D341Med (cell line): ENCODE measurements around the gene PANK1.
A peak's percentile ranks its signal among the peaks of the same experiment; 100 is the strongest.
"Not testable (repeated sequence)": the region's sequence is repeated elsewhere in the genome, so short reads cannot be mapped to it uniquely, and the experiment has no call there.

Experiments used
- DNase-seq: peaks from one replicate; pipeline ENCODE4 v3.0.0; 2012; ENCODE audit warnings: low spot score

Gene PANK1

DNA sequence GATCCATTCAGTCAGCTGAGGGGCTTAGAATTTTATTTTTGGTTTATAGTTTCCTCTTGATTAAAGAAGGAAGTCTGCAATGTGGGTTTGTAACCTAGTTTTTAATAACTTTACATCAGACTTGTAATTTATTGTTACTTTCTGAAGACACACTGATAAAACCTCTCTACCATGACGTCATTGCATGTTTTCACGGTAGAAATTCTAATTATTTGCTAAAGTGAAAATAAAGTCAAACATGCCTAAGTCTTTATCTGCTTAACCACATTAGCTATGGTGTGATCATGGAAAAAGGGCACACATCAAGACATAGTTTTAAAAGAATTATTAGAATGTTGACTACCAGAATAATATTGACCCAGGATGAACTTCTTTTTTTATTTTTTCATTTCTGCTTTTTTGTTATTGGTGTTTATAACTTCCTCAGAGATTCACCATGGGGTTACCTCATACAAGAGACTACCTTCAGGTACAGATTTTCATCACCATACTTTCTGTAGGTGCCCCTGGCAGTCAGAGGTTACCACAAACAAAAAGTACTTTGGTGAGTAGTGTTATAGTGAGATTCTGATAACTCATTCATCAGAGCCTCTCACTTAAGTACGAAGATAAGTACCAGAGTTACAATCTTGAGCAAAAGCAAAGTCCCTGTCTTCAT, 7.0 kb upstream of the PANK1 start:
- no peak for DNase-seq

DNA sequence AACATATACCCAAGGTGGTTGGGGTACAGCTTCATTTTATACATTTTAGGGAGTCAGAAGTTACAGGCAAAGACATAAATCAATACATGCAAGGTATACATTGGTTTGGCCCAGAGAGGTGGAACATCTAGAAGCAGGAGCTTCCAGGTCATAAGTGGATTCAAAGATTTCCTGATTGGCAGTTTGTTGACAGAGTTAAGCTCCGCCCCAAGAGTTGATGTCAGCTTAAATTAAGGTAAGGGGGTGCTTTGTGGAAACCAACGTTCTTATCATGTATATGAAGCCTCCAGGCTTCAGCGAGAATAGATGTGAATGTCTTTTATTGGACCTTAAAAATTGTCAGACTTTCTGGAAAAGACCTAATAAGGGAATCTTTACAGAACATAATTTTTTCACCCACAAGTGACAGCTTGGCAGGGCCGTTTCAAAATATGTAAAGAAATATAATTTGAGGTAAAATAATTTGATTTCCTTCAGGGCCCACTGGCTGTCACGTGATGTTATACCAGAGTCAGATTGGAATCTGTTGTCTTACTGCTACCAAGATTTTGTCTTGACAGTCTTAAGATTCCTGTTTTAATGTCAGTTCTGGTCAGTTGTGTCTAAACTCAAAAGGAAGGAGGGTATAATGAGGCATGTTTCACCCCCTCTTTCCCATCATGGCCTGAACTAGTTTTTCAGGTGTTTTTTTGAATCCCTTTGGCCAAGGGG, 6.3 kb upstream of the PANK1 start:
- no peak for DNase-seq

DNA sequence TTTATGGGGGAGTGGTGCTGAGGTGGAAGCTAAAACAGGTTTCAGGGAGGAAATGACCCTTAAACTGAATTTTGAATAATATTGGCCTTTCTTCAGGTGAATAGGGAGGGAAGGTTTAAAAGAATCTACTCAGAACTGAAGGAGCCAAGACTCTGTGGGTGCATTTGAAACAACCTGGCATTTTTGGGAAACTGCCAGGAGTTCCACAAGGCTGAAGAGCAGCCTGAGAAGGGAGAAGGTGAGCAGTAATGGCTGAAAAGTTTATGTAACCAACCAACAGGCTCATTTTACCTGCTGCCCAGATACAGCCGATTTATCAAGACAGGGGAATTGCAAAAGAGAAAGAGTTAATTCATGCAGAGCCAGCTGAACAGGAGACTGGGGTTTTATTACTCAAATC, 4.0 kb upstream of the PANK1 start:
- DNase-seq = no peak

DNA sequence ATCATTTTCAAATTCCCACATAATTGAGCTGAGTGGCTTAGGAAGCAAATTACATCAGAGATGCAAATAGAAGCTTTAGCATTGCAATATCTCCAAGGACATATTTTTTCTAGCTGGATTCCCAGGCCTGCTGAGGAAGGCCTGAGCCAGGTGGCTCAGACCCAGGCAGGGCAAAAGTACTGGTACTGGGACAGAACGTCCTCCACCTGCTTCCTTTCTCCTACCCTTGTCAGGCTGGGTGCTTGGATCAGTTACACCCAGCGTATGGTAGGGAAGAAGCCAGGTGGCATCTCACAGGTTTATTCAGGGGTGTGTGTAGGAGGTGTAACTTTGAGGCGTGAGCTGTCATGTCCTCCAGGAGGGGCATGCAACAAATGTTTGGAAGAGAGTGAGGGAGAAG, 3.0 kb upstream of the PANK1 start:
- DNase-seq = no peak

DNA sequence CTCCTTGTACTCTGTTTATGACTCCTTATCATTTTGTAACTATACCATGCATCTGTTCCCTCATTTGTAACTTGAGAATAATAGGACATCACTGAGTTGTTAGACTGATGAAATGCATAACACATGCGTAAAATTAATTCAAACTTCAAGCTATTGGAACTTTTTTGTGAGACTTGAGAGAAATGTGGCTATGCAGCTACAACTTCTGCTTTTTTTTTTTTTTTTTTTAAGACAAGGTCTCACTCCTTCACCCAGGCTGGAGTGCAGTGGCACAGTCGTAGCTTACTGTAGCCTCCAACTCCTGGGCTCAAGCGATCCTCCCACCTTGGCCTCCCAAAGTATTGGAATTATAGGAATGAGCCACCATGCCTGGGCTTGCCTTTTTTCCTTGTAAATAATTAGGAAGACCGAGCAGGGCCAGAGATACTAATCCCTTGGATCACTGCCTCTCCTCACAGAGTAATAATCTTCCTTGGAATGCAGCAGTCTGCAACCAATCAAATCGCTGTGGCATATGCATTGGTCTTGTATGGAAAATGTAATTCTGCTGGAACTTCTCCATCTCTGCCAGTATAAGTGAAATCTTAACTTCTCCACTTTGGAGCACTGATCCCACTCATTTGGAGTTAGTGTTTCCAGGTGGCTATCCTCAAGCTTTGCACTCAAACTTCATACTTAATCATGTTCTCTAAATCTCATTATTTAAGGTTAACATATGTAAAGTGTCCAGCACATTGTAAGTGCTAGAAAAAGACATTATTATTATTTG, 2.0 kb upstream of the PANK1 start:
- peak; percentile 17 for DNase-seq

DNA sequence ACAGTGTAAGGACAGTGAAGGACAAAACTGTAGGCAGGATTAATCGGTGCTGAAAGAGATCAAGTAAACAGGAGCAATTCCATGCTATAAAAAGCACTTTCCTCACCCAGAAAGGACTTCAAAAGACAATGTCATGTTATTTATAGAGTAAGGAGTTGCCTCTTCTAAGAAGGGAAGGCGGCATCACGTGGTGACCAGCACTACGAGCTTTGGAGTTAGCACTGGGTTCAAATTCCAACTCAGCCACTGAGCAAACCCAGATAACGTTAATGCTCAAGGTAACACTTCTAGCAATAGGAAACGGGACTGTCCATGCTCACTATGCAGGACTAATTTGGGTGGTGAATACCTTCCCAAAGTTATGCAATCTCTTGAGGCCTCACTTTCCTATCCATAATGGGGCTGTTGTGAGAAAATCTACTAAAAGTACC, 715 bp upstream of the PANK1 start:
- DNase-seq = no peak

DNA sequence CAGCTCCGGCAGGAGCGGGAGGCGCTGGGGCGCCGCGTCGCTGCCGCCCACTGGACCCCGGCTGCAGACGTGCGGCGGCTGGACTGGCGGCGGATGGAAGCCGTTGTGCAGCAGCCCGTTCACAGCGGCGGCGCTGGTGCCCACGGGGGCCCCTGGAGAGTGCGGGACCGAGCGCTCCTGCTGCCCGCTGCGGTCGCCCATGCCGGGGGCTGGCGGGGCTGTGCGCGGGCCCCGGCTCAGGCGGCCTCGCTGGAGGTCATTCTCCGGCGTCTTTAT, 413 bp downstream of the PANK1 start:
- DNase-seq = no peak

DNA sequence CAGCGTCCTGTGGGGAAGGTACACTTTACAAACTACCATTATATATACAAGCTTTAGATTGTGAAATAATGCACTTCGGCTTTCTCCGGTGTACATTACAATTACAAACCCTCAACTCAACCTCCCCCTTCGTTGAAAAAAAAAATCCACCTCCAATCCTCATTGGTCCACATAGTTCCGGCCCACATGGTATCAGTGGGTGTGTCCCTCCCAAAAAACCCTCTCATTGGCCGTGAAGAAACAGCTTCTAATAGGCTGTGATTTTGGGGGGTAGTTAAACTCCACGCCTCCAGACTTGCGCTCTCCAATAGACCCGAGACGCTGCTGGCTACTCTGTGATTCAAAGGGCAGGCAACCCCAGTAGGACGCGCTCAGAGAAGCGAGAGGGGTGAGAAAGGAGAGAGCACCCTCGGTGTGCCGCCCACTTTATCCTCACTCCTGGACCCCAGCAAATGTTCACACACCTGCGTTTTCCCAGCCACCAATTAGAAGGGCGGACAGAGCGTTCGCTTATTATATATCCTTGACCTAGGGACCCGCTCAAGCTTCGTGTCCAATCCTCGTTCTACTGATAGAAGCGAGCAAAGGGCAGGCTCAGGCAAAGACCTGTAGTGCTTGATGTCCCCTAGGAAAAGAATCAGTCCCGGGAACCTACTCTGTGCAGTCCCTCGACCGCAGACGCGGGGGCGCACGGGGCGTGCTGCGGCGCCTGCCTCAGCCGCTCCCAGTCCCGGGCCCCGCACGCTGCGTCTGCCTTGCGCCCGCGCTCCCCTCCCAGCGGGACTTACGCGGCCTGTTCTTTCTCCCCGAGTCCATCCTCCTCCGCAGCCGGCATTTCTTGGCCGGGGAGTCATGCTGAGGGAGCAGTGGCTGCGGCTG, 991 bp downstream of the PANK1 start:
- peak; percentile 77 for DNase-seq

DNA sequence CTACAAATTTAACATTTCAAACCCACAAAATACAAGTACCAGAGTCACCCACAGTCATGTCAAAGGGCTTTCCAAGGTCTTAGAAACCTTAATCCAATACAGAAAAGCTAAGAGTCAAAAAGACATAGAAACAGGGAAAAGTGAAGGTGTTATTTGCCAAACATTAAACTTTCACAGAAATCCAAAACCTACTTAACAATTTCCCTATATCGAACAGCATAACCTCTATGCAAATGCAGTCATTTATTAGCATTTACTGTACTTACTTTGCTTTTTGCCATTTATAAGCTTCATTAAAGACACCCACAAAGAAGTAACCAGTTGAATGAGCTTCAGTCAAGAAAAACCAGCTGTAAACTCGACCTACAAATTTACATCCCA, 1.6 kb downstream of the PANK1 start:
- no peak for DNase-seq

DNA sequence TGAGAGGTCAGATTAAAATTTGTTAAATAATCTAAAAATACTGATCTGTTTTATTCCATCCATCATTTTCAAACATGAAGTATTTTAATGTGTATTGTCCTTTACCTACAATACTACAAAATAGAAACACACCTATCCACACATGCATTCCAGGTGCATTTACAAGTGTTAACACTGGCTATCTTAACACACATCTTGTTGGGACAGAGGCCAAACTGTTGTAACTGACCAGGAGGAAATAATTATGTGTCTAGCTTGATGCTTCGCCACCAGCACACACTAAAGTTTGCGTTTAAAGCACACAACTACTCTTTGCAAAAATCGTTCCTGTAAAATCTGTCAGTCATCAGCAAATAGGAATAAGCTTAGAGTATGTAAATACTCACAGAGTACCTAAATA, 2.8 kb downstream of the PANK1 start:
- DNase-seq = no peak

DNA sequence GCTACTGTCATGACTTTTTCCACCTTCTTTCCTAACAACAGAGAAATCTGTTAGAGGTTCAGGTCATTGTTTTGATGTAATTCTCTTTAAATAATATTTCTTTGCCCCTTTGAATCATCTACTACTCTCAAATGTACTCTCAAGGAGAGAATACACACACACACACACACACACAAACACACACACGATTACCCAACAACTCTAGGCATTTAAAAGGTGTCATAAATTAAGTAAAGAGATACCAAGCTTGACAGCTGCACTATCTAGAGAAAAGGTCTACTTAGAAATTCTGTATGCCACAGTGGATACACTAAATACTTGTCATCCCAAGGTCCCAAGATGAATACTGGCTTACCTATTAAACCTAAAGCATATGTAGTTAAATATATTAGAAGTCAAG, 4.8 kb downstream of the PANK1 start:
- no peak for DNase-seq

DNA sequence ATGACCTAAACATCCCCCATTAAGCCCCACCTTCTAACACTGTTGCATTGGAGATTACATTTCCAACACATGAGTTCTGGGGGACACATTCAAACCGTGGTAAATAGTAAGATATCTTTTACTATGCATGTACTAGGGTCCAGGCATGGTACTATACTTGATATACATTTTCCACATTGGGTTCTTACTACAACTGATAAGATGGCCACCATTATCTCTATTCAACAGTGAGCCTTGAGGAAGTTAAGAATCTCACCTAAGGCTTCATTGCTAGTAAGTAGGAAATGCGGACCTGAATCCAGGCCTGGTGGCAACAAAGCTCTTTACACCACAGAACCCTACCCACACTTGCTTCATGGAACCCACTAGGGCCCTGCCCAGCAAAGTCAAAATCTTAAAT, 5.7 kb downstream of the PANK1 start:
- DNase-seq = no peak

DNA sequence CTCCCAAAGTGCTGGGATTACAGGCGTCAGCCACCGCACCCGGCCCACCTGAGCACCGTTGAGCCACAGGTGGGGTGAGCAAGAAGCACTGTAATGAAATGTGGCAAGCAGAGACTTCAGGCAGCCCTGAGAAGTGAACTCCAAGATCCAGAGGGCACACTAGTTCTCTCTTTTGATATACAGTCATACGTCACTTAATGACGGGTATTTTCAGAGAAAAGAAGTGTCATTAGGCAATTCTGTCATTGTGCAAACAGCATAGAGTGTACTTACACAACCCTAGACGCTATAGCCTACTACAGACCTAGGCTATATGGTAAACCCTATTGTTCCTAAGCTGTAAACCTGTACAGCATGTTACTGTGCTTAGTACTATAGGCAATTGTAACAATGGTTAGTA, 7.9 kb downstream of the PANK1 start:
- no peak for DNase-seq

DNA sequence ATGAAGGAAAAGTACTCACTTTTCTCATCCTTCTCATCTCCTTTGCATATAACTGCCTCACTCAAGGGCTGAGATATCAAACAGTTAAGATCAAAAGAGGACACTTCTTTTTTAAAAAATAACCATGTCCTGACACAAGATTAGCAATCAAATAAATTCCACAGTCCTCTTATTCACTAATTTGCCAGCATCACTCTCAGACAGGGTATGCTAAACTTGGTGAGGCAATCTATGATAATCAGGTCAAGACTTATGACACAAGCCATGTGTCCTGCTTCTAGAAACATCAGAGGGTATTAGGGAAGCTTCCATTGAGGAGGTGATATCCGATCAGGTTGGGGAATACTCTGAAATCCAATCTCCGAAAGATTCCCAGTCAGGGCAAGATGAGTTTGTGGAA, 10.4 kb downstream of the PANK1 start:
- DNase-seq = no peak

DNA sequence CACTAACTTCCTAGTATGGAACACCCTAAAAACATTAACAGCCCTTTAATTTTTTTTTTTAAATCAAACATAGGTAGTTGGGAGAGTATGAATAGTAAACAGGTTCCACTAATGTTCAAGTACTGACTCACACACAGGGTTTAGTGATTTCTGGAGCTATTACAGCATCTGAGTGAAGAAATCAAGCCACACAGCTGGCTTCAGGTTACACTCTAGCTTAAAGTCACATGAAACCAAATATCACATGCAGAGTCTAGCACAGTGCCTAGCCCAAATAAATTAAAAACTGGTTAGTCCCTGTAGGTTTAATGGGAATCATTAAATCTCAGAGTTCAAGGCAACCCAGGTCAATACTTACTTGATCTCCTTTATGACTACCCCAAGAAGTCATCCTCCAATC, 11.6 kb downstream of the PANK1 start:
- DNase-seq = no peak

DNA sequence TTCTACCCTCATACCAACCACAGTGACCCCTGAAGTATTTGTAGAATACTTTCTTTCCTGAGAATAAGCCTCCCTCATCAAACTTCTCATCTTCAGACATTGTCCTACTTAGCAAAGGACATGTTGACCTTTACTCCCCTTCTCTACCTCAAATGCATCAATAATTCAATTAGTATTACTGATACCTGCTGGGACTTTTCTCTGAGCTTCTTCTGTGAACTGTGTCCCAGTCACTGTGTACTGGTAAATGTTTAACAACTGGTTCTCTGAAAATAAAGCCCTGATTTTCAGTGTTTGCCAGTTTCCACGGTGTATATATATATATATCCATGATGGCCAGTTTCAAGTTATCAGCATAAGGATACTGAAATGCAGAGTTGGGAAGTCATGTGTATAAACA, 12.2 kb downstream of the PANK1 start:
- DNase-seq = no peak

DNA sequence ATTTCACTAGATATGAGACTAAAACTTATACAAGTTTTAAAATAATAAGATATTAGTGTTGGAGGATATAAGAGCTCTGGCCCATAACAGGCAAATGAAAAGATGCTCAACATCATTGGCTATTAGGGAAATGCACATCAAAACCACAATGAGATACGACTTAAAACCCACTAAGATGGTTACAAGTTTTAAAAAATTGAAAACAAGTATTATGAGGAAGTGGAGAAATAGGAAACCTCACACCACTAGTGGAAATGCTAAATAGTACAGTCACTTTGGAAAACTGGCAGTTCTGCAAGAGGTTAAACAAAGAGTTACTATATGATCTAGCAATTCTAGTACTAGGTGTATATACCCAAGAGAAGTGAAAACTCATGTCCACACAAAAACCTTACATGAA, 17.2 kb downstream of the PANK1 start:
- DNase-seq = no peak

DNA sequence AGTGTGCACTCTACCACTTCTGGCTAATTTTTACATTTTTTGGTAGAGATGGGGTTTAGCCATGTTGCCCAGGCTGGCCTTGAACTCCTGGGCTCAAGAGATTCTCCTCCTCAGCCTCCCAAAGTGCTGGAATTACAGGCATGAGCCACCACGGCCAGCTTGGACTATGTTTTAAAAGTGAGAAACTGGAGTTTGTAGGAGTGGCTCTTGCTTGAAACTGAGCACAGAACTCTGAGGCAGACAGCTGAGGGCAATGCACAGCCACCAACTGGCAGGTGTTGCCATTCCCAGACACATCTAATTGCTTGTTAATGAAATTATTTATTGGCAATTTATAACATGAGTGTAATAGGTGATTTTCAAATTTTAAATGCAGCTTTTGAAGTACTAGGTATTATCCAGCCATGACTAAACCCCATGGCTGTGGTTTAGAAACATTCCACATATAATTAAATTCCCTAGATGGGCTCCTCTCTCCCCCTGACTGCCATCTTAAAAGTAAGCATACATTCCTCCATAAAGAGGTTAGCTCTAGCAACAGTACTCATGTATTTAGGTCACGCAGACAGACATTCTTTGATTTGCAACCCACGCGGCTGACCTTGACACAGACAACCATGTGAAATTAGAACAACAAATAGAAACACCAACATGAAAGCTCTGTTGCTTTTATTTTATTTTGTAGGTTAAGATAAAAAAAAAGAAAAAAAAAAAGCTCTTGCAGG, 19.8 kb downstream of the PANK1 start:
- no peak for DNase-seq

DNA sequence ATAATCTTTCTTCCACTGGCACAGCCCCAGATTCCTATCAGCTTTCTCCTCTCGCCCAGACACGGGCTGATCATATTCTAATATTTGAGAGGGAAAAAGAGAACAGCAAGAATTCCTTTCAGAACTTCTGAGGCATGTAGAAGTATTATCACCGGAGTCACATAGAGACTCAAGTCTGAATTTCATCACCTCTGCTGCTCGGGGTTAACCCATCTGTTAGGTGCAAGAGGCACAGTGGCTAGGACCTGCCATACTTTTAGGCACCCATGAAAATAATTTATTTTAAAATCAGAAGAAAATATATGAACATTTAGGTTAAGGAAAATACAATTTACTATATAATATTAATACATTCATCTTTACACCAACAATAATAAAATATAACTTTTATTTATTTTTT, 21.0 kb downstream of the PANK1 start:
- no peak for DNase-seq

DNA sequence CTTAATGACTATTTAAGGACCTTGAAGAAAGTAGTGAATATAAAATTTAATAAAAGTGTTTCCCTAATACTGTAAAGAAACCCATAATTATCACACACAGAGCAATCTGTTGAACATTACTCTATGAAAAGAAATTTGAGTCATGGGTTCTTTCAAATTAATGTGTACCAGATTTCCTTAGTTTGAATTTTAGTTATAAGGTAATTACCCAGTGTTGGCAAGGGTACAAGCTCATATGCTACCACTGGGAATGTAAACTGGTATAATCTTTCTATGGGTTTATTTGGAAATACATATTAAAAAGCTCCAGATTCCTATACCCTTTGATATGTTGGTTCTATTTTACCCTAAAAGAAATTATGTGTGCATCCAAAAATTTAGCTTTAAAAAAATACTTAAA, 22.9 kb downstream of the PANK1 start:
- DNase-seq = no peak

DNA sequence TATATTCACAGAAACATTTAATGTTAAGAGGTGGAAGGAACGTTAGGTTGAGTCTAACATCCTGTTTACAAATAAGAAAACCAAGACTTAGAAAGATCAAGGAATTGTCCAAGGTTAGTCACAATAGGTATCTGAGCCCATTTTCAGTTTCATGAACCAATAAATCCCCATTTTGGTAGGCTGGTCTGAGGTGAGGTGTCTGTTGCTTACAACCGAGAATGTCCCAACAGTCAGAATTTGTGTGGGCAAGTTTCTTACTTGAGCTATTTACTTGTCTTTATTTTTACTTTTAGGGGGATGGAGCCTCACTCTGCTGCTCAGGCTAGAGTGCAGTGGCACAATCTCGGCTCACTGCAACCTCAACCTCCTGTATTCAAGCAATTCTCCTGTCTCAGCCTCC, 23.6 kb downstream of the PANK1 start:
- DNase-seq = no peak

DNA sequence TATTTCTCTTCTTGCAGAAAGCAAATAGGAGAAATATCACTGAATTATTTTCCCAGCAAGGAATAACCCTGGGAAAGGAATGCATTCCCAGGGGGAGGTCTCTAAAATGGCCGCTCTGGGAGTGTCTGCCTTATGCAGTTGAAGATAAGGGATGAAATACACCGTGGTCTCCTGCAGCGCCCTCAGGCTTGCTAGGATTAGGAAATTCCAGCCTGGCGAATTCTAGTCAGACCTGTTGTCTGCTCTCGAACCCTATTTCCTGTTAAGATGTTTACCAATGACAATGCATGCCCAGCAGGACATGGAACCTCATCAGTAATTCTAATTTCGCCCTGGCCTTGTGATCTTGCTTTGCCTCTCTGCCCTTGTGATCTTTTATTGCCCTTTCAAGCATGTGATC, 24.7 kb downstream of the PANK1 start:
- not testable (repeated sequence) for DNase-seq
